ENCODE data around the gene RHBDL3.
"Not testable (repeated sequence)": the region's sequence is repeated elsewhere in the genome, so short reads cannot be mapped to it uniquely, and the experiment has no call there.

The RHBDL3 gene

DNA sequence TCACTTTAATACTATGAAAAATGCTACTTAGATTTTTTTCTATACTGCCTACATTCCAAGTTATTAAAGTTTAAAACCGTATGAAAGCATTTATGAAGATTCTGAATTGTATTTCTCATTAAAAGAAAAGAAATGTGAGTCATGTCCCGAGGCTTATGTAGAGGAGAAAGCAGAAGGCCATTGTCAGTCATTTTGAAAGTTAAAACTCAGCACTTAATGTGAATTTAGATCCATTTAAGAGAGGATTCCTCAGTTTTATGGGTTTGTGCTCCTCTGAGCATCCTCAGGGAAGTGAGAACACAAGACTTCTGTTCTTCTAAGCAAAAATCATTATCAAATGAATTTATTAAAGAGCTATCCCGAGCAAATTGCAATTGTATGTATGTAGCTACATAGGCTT is 64.5 kb downstream of the RHBDL3 start:
- DNase-seq, result no peak

- no peak for DNase-seq
Measured at GRCh38 chr17:32331243-32332040, 65.8 kb downstream of the RHBDL3 start.

- no peak for DNase-seq
Measured at GRCh38 chr17:32333187-32333586, 67.6 kb downstream of the RHBDL3 start.

DNA sequence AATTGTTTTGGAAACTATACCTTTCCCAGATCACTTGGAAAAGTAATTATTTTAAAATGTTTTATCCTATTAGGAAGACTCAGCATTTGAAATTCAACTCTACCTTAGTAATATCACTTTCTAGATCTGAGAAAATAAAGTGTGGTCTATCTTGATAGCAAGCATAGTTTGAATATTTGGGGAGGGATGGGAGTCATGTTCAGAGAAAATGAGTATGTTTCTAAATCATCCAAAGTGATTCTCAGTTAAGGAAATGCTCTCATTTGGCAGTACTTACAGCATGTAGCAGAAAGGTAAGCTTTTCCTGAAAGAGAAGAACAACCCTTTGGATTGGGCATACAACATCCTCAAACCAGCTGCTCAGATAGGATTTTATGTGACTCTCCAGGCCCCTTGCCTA is 69.4 kb downstream of the RHBDL3 start:
- DNase-seq, result peak; percentile 42

DNA sequence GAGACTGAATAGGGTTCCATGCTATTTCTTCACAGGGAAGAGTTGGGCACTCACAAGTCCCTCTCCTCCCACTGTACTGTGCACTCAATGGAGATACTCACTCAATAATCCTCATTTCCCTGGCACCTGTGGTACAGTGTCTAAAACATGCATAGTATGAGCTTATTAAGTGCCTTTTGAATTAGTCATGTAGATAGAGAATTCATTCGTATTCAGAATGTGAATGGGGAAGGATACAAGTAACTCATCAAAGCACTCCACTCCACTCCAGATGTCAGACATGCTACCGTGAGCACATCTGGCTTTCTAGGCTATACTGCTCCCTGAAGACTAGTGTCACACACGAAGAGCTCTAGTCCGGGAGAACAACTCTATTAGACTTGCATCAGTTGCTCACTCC is 70.1 kb downstream of the RHBDL3 start:
- peak; percentile 88 for DNase-seq

- DNase-seq, result peak; percentile 19
Measured at GRCh38 chr17:32341141-32341856, 75.7 kb downstream of the RHBDL3 start.

- peak; percentile 77 for DNase-seq
Measured at GRCh38 chr17:32341857-32342602, 76.4 kb downstream of the RHBDL3 start, which contains the start of gene C17orf75. TSS of gene C17orf75 (minus strand) at chr17:32342173. CDS start at chr17:32342139, 34 bp downstream.

DNA sequence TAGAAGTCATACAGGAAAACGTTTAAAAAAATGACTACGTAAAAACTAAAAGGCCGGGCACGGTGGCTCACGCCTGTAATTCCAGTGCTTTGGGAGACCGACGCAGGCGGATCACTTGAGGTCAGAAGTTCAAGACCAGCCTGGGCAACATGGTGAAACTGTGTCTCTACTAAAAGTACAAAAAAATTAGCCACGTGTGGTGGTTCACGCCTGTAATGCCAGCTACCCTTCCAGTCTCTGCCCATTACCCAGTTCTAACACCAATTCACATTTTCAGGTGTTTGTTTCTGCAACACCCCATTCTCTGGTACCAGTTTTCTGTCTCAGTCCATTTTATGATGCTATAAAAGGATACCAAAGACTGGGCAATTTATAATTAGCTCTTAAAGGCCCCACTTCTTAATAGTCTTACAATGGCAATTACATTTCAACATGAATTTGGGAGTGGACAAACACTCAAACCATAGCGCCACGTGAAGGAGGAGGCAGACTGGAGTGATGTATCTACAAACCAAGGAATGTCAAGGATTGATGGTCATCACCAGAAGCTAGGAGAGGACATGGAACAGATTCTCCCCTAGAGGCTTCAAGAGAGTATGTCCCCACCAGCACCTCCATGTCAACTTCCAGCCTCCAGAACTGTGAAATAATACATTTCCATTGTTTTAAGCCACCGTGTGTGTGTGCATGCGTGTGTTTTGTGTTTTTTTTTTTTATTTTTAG is 77.1 kb downstream of the RHBDL3 start:
- no peak for DNase-seq

GRCh38 chr17:32345951-32346600 is 80.4 kb downstream of the RHBDL3 start:
- no peak for DNase-seq

DNA sequence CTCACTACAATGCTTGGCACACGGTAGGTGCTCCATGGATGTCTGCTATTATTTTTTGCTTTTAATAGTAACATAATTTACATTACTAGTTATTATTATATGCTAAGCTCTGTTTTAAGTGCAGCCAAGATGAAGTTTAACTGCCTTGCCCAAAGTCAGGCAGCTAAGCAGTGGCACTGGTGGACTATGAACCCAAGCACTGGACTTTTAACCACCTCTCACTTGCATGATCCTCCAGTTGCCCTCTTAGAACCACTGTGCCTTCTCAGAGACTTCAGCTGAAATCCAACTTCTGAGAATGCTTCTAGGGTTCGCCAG is 82.8 kb downstream of the RHBDL3 start:
- no peak for DNase-seq

DNA sequence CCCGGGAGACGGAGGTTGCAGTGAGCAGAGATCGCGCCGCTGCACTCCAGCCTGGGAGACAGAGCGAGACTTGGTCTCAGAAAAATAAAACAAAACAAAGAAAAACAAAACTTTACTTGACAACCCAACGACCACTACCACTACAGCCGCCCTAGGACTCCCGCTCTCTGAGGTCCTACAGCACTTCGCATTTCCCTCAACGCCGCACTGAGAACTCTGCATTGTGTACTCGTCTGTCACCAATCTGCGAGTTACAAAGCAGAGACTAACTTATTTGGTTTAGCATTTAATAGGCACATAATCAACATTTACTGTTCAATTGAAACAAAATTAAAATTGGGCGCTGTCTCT is 83.8 kb downstream of the RHBDL3 start:
- DNase-seq, result peak; percentile 23

GRCh38 chr17:32349854-32350665 is 84.4 kb downstream of the RHBDL3 start, which contains the start of gene ZNF207:
TSS of gene ZNF207 (plus strand) at chr17:32350157. CDS start at chr17:32350286, 129 bp downstream.
- DNase-seq, result peak; percentile 97

DNA sequence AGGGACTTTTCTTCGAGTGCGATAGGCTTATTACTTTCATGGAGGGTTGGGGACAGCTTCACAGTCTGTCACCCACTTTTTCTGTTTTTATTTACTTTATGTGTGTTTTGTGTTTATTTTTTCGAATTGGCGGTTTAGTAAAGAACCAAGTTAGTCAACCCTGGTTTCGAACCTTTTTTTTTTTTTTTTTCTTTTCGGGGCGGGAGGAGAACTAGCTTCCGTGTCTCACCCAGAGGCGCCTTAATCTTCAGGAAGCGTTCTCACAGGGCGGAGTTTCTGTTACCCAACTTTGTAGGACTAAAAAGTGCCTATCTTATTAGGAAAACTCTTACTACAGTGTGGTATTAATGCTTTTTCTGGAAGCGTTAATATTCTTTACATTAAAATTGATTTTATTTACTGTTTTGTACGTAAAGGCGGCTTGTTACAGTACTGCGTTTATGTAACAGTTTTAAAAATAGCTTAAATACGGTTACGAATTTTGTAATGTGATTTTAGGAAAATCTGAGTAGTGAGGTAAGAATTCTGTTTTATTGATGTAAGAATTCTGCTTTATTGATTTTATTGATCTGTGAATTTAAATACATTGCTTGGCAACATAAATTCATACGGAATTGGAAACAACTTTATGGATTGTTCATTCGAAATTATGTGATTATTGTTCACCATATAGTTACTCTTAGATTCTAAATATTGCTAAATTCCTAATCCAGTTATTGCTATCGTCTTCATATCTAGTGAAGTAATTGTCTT is 85.2 kb downstream of the RHBDL3 start:
- DNase-seq, result peak; percentile 58

DNA sequence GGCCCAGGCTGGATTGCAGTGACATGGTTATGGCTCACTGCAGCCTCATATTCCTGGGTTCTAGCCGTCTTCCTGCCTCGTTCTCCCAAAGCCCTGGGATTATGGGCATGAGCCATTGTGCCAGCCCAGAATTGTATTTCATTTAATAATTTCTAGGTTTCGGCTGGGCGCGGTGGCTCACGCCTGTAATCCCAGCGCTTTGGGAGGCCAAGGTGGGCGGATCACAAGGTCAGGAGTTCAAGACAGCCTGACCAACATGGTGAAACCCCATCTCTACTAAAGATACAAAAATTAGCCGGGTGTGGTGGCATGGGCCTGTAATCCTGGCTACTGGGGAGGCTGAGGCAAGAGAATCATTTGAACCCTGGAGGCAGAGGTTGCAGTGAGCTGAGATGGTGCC is 87.1 kb downstream of the RHBDL3 start:
- not testable (repeated sequence) for DNase-seq

GRCh38 chr17:32355649-32356377 is 90.2 kb downstream of the RHBDL3 start:
- DNase-seq, result no peak

- no peak for DNase-seq
Measured at GRCh38 chr17:32356378-32356743, 90.7 kb downstream of the RHBDL3 start.

- DNase-seq, result no peak
Measured at GRCh38 chr17:32356750-32357149, 91.1 kb downstream of the RHBDL3 start.

DNA sequence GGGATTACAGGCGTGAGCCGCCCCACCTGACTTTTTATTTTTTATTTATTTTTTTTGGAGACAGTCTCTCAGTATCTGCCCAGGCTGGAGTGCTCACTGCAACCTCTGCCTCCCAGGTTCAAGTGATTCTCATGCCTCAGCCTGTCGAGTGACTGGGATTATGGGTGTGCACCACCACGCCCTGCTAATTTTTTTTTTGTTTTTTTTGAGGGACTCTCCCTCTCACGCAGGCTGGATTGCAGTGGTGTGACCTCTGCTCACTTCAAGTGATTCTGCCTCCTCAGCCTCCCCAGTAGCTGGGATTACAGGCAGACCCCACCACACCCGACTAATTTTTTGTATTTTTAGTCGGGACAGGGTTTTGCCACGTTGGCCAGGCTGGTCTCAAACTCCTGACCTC is 92.0 kb downstream of the RHBDL3 start:
- no peak for DNase-seq

DNA sequence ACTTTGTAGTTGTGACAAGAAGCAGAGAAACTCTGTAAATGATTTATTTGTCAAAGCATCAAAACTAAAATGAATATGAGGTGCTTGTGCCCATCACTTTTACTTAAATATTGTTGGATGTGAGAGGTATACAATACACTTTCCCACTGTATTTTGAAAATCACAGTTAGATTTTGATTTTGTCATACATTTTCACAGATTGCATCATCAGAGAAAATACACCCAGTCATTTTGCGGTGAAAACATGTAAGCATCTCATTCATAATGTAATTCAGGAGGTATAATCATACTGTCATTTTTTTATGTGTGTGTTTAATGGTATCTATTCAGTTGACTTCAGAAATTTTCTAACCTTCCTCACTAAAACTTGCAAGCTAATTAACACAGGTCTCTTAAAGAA is 95.6 kb downstream of the RHBDL3 start:
- no peak for DNase-seq

DNA sequence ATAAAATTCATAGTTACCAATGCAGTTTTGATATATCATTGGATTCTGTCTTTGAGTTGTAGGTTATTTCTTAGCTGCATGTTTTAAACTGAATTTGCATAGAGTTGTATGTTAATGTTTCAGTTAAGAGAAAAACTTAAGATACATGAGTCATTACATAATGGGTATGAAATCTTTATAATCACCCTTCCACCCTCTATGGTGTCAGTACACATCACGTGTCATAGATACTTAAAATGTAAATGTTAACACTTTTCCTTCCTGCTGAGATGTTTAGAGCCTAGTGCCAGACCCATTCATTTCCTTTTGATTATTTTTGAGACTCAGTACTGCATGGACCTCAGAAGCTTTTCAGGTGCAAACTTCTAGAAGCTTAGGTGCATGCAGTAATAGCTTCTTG is 104.8 kb downstream of the RHBDL3 start:
- DNase-seq, result no peak

All from EL (cell line).